HL-60/S4 (cell line): Measurements from ENCODE around the gene MYO5B.
"Not testable (repeated sequence)": the region's sequence is repeated elsewhere in the genome, so short reads cannot be mapped to it uniquely, and the experiment has no call there.

ENCODE experiments used
- in situ Hi-C: fragments of 300-500 bp; cut with MboI; formaldehyde crosslinking; loops from 2 replicates; pipeline ENCODE4 v1.14.3; 2022; ENCODE audit warnings: low sequenced_read_pairs

The MYO5B gene

GRCh38 chr18:49845629-49846360 lies 349.2 kb downstream of the MYO5B start:
- in situ Hi-C loops = no loop called here

- in situ Hi-C loops = no loop called here
Observed at GRCh38 chr18:49844903-49845302, 350.0 kb downstream of the MYO5B start.

- in situ Hi-C loops = no loop called here
Observed at GRCh38 chr18:49843778-49844625, 350.9 kb downstream of the MYO5B start.

GRCh38 chr18:49843131-49843530 lies 351.8 kb downstream of the MYO5B start:
- in situ Hi-C loops = no loop called here

GRCh38 chr18:49842656-49843055 lies 352.3 kb downstream of the MYO5B start:
- in situ Hi-C loops = no loop called here

GRCh38 chr18:49841236-49842217 lies 353.4 kb downstream of the MYO5B start:
- in situ Hi-C loops = no loop called here

GRCh38 chr18:49839012-49839411 lies 355.9 kb downstream of the MYO5B start:
- in situ Hi-C loops = no loop called here

GRCh38 chr18:49838381-49838780 lies 356.6 kb downstream of the MYO5B start:
- in situ Hi-C loops = no loop called here

GRCh38 chr18:49837889-49838288 lies 357.1 kb downstream of the MYO5B start:
- in situ Hi-C loops = no loop called here

- in situ Hi-C loops = not testable (repeated sequence)
Observed at GRCh38 chr18:49837316-49837835, 357.6 kb downstream of the MYO5B start.

- in situ Hi-C loops = no loop called here
Observed at GRCh38 chr18:49835405-49835804, 359.5 kb downstream of the MYO5B start.

GRCh38 chr18:49834258-49834657 lies 360.7 kb downstream of the MYO5B start:
- in situ Hi-C loops = no loop called here

- in situ Hi-C loops = no loop called here
Observed at GRCh38 chr18:49833814-49834213, 361.1 kb downstream of the MYO5B start.

GRCh38 chr18:49832221-49832647 lies 362.7 kb downstream of the MYO5B start:
- in situ Hi-C loops = no loop called here

GRCh38 chr18:49827996-49828395 lies 367.0 kb downstream of the MYO5B start:
- in situ Hi-C loops = no loop called here

GRCh38 chr18:49819823-49820671 lies 374.9 kb downstream of the MYO5B start:
- in situ Hi-C loops = no loop called here

GRCh38 chr18:49819071-49819662 lies 375.8 kb downstream of the MYO5B start:
- in situ Hi-C loops = no loop called here

- in situ Hi-C loops = no loop called here
Observed at GRCh38 chr18:49817947-49818346, 377.0 kb downstream of the MYO5B start.

GRCh38 chr18:49815927-49816326 lies 379.0 kb downstream of the MYO5B start:
- in situ Hi-C loops = no loop called here
